Colonic mucosa (tissue), 4 donors: ENCODE measurements around the gene CPLANE1. TPM values are rescaled to one million over a fixed set of nuclear protein-coding genes. Genes with fewer than 3 reads are reported as not detected.
A peak's percentile ranks its signal among the peaks of the same experiment; 100 is the strongest.

Experiments
- DNase-seq: peaks from one replicate; pipeline ENCODE4 v3.0.0-alpha.2; 2020
- H3K27ac ChIP-seq: fragments of 200-600 bp; one replicate; pipeline ENCODE4 v1.8.0; 2021
- H3K27me3 ChIP-seq: fragments of 200-600 bp; one replicate; pipeline ENCODE4 v1.8.0; 2021
- H3K36me3 ChIP-seq: fragments of 200-600 bp; one replicate; pipeline ENCODE4 v1.8.0; 2021
- H3K4me1 ChIP-seq: fragments of 200-600 bp; one replicate; pipeline ENCODE4 v1.8.0; 2021; ENCODE audit warnings: mild to moderate bottlenecking
- H3K4me3 ChIP-seq: fragments of 200-600 bp; one replicate; pipeline ENCODE4 v1.8.0; 2021
- H3K9ac ChIP-seq, 2 donors: one replicate each; pipeline ENCODE4 v1.7.0; 2013; ENCODE audit warnings: control low read depth in 2 of 2, low read depth in 2 of 2, low read length in 2 of 2
- H3K9me3 ChIP-seq: fragments of 200-600 bp; one replicate; pipeline ENCODE4 v1.8.0; 2021
- CTCF ChIP-seq: fragments of 200-600 bp; IDR thresholded peaks from one replicate; pipeline ENCODE4 v1.8.0; 2022; ENCODE audit warnings: antibody characterized with exemption, mild to moderate bottlenecking
- intact Hi-C: fragments of 100-400 bp; cut with DNase I; formaldehyde crosslinking; loops from one replicate; pipeline ENCODE4 v1.14.1; 2022
- total RNA-seq, 2 donors: library from RNA; stranded (reverse); fragmentation: NEBNext Ultra II Directional in 1 of 2; extraction: Animal tissue kit (Norgen Biotek cat#: 25700) in 1 of 2; gene quantifications; one replicate each; pipeline ENCODE4 v1.2.1, GENCODE V29; 2021
- donor health status: healthy.
- donor health status: DM: no; HTN: no; CAD: no.
- donor health status: DM: no; HTN: no; CAD: no.

CPLANE1 gene
- total RNA-seq, 2 donors from 2014 or later: 6.4 to 8.4 TPM

GRCh38 chr5:37217976-37218375 is 31.2 kb downstream of the CPLANE1 start:
- TF ChIP-seq CTCF: no peak
- Histone ChIP-seq H3K36me3 (no peaks in the 10 kb centered on the region), H3K9me3 (no peaks in the 10 kb centered on the region), H3K27me3 (no peaks in the 10 kb centered on the region), H3K4me3 (no peak overlapping the region), H3K4me1 (no peaks in the 10 kb centered on the region), H3K9ac (no peak overlapping the region), H3K27ac (no peak overlapping the region)
- DNase-seq: no peak
- intact Hi-C loops: no loop called here

- no peaks in the 10 kb centered on the region for H3K36me3 ChIP-seq
- H3K27ac ChIP-seq: peak overlapping the region; percentile 37
- intact Hi-C loops: no loop called here
Measured at GRCh38 chr5:37214550-37214949, 34.6 kb downstream of the CPLANE1 start.

GRCh38 chr5:37212096-37212495 is 37.1 kb downstream of the CPLANE1 start:
- no peaks in the 10 kb centered on the region for H3K36me3 ChIP-seq
- H3K9ac ChIP-seq: no peak overlapping the region
- H3K4me1 ChIP-seq: no peaks in the 10 kb centered on the region
- no peaks in the 10 kb centered on the region for H3K9me3 ChIP-seq
- no peak for TF ChIP-seq CTCF
- H3K27ac ChIP-seq: no peak overlapping the region
- intact Hi-C loops: no loop called here
- no peaks in the 10 kb centered on the region for H3K27me3 ChIP-seq
- H3K4me3 ChIP-seq: no peak overlapping the region
- no peak for DNase-seq

More at GRCh38 chr5:37214550-37214949, 34.6 kb downstream of the CPLANE1 start:
- no peak for DNase-seq
- no peaks in the 10 kb centered on the region for H3K9me3 ChIP-seq
- H3K4me3 ChIP-seq: no peak overlapping the region
- TF ChIP-seq CTCF: no peak
- H3K9ac ChIP-seq: no peak overlapping the region
- H3K27me3 ChIP-seq: no peaks in the 10 kb centered on the region
- H3K4me1 ChIP-seq: no peaks in the 10 kb centered on the region

- H3K9ac ChIP-seq: no peak overlapping the region
- intact Hi-C loops: no loop called here
- no peaks in the 10 kb centered on the region for H3K27me3 ChIP-seq
- H3K9me3 ChIP-seq: no peaks in the 10 kb centered on the region
- no peaks in the 10 kb centered on the region for H3K4me1 ChIP-seq
- no peak overlapping the region for H3K27ac ChIP-seq
- DNase-seq: no peak
- TF ChIP-seq CTCF: no peak
- H3K36me3 ChIP-seq: no peaks in the 10 kb centered on the region
- H3K4me3 ChIP-seq: no peak overlapping the region
Measured at GRCh38 chr5:37211661-37212060, 37.5 kb downstream of the CPLANE1 start.

- no peak for TF ChIP-seq CTCF
- H3K27me3 ChIP-seq: no peaks in the 10 kb centered on the region
- H3K9ac ChIP-seq: no peak overlapping the region
- H3K4me1 ChIP-seq: no peaks in the 10 kb centered on the region
- DNase-seq: no peak
- H3K4me3 ChIP-seq: no peak overlapping the region
- H3K36me3 ChIP-seq: no peaks in the 10 kb centered on the region
- intact Hi-C loops: no loop called here
- H3K27ac ChIP-seq: no peak overlapping the region
- no peaks in the 10 kb centered on the region for H3K9me3 ChIP-seq
Measured at GRCh38 chr5:37208883-37209797, 40.0 kb downstream of the CPLANE1 start.
